PC-3 (cell line): ENCODE results near the gene TIMM44. TPM values are rescaled to one million over a fixed set of nuclear protein-coding genes. Genes with fewer than 3 reads are reported as not detected.

Experiments
- ATAC-seq: fragments of 200-7000 bp; cut with Tn5 transposase; 2 replicates; pipeline ENCODE4 v1.9.1; 2020; ENCODE audit warnings: mild to moderate bottlenecking, moderate library complexity
- BruUV-seq: library from RNA; stranded (reverse); fragments of 400-500 nt; replicated peaks from 2 replicates; lab custom pipeline; 2021; lab: Mats Ljungman, UMichigan
- CTCF ChIA-PET: fragments of 300-600 bp; sonication (Branson Sonifier 250); formaldehyde crosslinking; loops from one replicate; lab custom pipeline; 2022; ENCODE audit warnings: antibody characterized with exemption; lab: Charles Lee
- POLR2A ChIA-PET: fragments of 300-600 bp; sonication (Branson Sonifier 250); formaldehyde crosslinking; loops from one replicate; lab custom pipeline; 2022; ENCODE audit warnings: antibody characterized with exemption; ENCODE audit not compliant: unreplicated experiment; lab: Charles Lee
- DNase-seq: peaks from one replicate; pipeline ENCODE4 v3.0.0-alpha.2; 2015
- H2AFZ ChIP-seq: fragments of 300-600 bp; sonication (generic); 2 replicates; pipeline ENCODE4 v1.6.0; 2016; ENCODE audit warnings: antibody characterized with exemption, low read length
- H3F3A ChIP-seq: fragments of 300-600 bp; sonication (generic); one replicate; pipeline ENCODE4 v1.6.0; 2017; ENCODE audit warnings: antibody characterized with exemption, low read length, control low read depth, mild to moderate bottlenecking; ENCODE audit not compliant: unreplicated experiment
- H3K27ac ChIP-seq: fragments of 300-600 bp; sonication (generic); 2 replicates; pipeline ENCODE4 v1.5.1; 2016; ENCODE audit warnings: mild to moderate bottlenecking, low read length
- H3K27me3 ChIP-seq: fragments of 300-600 bp; sonication (generic); 2 replicates; pipeline ENCODE4 v1.6.1; 2016; ENCODE audit warnings: low read length, mixed read lengths
- H3K36me3 ChIP-seq: fragments of 300-600 bp; sonication (generic); 2 replicates; pipeline ENCODE4 v1.6.1; 2016; ENCODE audit warnings: low read depth, mixed run types, low read length, mixed read lengths
- H3K4me1 ChIP-seq: fragments of 300-600 bp; sonication (generic); 2 replicates; pipeline ENCODE4 v1.5.1; 2016; ENCODE audit warnings: low read length; ENCODE audit not compliant: insufficient read depth
- H3K4me2 ChIP-seq: fragments of 300-600 bp; sonication (generic); 2 replicates; pipeline ENCODE4 v1.6.0; 2016; ENCODE audit warnings: low read length
- H3K4me3 ChIP-seq: fragments of 300-600 bp; sonication (generic); 2 replicates; pipeline ENCODE4 v1.5.1; 2016; ENCODE audit warnings: mild to moderate bottlenecking, low read length, mixed read lengths
- H3K79me2 ChIP-seq: fragments of 300-600 bp; sonication (generic); 2 replicates; pipeline ENCODE4 v1.6.1; 2017; ENCODE audit warnings: low read length, mixed read lengths
- H3K9ac ChIP-seq: fragments of 300-600 bp; sonication (generic); 2 replicates; pipeline ENCODE4 v1.6.0; 2016; ENCODE audit warnings: mild to moderate bottlenecking, low read length
- H3K9me2 ChIP-seq: fragments of 300-600 bp; sonication (generic); replicated peaks from 2 replicates; pipeline ENCODE4 v1.6.1; 2016; ENCODE audit warnings: mixed run types, low read length, mixed read lengths
- H3K9me3 ChIP-seq: fragments of 300-600 bp; sonication (generic); 2 replicates; pipeline ENCODE4 v1.6.1; 2016; ENCODE audit warnings: low read length, mixed read lengths
- H4K20me1 ChIP-seq: fragments of 300-600 bp; sonication (generic); 2 replicates; pipeline ENCODE4 v1.6.1; 2016; ENCODE audit warnings: low read length, mixed read lengths
- EZH2 ChIP-seq: fragments of 300-600 bp; sonication (generic); IDR thresholded peaks from one replicate; pipeline ENCODE4 v1.6.1; 2017; ENCODE audit warnings: antibody characterized with exemption, mild to moderate bottlenecking, low read length; ENCODE audit not compliant: unreplicated experiment
- EZH2phosphoT487 ChIP-seq: fragments of 300-600 bp; sonication (generic); IDR thresholded peaks from 2 replicates; pipeline ENCODE4 v1.6.1; 2018; ENCODE audit warnings: mild to moderate bottlenecking, antibody characterized with exemption, low read length, borderline replicate concordance
- intact Hi-C: fragments of 100-400 bp; cut with micrococcal nuclease; formaldehyde crosslinking; loops from 2 replicates; pipeline ENCODE4 v1.9.0; 2023
- total RNA-seq: library from RNA; depleted of rRNA; stranded (reverse); fragments of >200 nt; gene quantifications from 2 replicates; pipeline ENCODE4 v1.2.3, GENCODE V29; 2014
- TF ChIP-seq, protein P1 (sequence below): fragments of 300-600 bp; sonication (generic); conservative IDR thresholded peaks from 2 replicates; pipeline ENCODE4 v1.5.1; 2017; ENCODE audit warnings: antibody characterized with exemption, low read depth, mild to moderate bottlenecking, low read length

The TIMM44 gene
- total RNA-seq, 1 experiment from 2014 or later: 191 TPM

DNA sequence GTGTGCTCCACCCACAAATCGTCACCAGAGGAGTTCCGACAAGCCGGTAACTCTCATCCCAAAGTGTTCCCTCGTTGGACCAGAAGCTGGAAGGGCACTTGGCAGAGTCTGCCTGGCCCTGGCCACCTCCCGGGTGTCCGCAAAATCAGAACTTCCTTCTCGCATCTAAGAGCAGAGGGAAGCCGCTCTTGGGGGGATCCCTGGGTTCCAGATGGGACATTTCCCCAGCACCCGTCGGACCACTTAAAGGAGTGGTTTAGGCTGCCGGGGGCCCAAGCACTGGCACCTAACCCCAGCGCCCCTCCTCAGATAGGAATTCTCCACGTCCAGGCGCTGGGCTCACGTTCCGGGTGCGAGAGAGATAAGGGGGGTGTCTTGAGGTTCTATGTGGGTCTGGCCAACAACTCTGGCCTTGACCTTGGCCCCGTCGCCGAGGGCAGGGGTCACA lies 40.6 kb downstream of the TIMM44 start:
- H3K9me2 ChIP-seq: no peaks in the 10 kb centered on the region
- H3K27ac ChIP-seq: peak overlapping the region; percentile 65
- H3K9ac ChIP-seq: peak overlapping the region; percentile 89
- intact Hi-C loops: loop anchor here (1.0 to 5.0 kb wide), 5 partner anchors 14 to 624 kb away; partner anchors contain the start of genes LRRC8E and SNAPC2
- peaks cover 20% of the 10 kb centered on the region for H3K4me1 ChIP-seq
- CTCF ChIA-PET: interaction anchor here (0.5 to 2.0 kb wide), 5 partner anchors 15 to 103 kb away, joined by 5 to 23 read pairs (median 7); partner anchors contain the start of gene SNAPC2
- TF ChIP-seq EZH2phosphoT487 (no peak), EZH2 (no peak)
- TF ChIP-seq, protein P1, sequence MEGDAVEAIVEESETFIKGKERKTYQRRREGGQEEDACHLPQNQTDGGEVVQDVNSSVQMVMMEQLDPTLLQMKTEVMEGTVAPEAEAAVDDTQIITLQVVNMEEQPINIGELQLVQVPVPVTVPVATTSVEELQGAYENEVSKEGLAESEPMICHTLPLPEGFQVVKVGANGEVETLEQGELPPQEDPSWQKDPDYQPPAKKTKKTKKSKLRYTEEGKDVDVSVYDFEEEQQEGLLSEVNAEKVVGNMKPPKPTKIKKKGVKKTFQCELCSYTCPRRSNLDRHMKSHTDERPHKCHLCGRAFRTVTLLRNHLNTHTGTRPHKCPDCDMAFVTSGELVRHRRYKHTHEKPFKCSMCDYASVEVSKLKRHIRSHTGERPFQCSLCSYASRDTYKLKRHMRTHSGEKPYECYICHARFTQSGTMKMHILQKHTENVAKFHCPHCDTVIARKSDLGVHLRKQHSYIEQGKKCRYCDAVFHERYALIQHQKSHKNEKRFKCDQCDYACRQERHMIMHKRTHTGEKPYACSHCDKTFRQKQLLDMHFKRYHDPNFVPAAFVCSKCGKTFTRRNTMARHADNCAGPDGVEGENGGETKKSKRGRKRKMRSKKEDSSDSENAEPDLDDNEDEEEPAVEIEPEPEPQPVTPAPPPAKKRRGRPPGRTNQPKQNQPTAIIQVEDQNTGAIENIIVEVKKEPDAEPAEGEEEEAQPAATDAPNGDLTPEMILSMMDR: no peak
- BruUV-seq: TSS peak; percentile 88
- no peaks in the 10 kb centered on the region for H3K9me3 ChIP-seq
- no peaks in the 10 kb centered on the region for H3K27me3 ChIP-seq
- H3K36me3 ChIP-seq: peaks cover 12% of the 10 kb centered on the region
- DNase-seq (peak; percentile 35), ATAC-seq (peak; percentile 4)
- peak overlapping the region; percentile 77 for H2AFZ ChIP-seq
- H3K4me3 ChIP-seq: peak overlapping the region; percentile 75
- H4K20me1 ChIP-seq: 0 out of 2 replicates have a peak, but pooled peaks cover 3% of the 10 kb centered on the region
- peaks cover 11% of the 10 kb centered on the region for H3F3A ChIP-seq
- peaks cover 46% of the 10 kb centered on the region for H3K79me2 ChIP-seq
- peak overlapping the region; percentile 98 for H3K4me2 ChIP-seq
- POLR2A ChIA-PET: interaction anchor here (0.6 to 1.0 kb wide), 3 partner anchors 9 to 33 kb away, joined by 3 to 4 read pairs (median 3); no protein-coding TSS in a partner anchor

DNA sequence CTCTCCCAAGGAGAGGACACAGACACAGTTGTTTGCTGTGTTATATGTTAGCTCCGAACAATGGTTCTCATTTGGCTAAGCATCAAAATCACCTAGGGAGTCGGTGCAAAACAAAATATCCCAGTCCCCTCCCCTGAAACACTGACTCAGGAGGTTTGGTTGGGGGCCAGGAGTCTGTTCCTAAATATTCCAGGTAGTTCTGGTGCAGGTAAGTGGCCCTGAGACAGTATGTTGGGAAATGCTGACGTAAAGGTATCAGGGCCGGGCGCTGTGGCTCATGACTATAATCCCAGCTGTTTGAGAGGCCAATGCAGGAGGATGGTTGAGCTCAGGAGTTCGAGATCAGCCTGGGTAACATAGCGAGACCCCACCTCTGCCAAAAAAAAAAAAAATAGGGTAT lies 42.1 kb downstream of the TIMM44 start:
- H3K27ac ChIP-seq: no peak overlapping the region
- no peak for TF ChIP-seq EZH2phosphoT487
- TF ChIP-seq, protein P1: no peak
- no peak for TF ChIP-seq EZH2
- no peaks in the 10 kb centered on the region for H3K27me3 ChIP-seq
- intact Hi-C loops: loop anchor here (5.0 kb wide), 1 partner anchor 626 kb away; no protein-coding TSS in a partner anchor
- no peak overlapping the region for H2AFZ ChIP-seq
- peaks cover 32% of the 10 kb centered on the region for H3K79me2 ChIP-seq
- H4K20me1 ChIP-seq: no peaks in the 10 kb centered on the region
- H3K9ac ChIP-seq: no peak overlapping the region
- peaks cover 20% of the 10 kb centered on the region for H3K4me1 ChIP-seq
- H3F3A ChIP-seq: peaks cover 11% of the 10 kb centered on the region
- BruUV-seq: no TSS peak
- DNase-seq (no peak), ATAC-seq (no peak)
- H3K9me2 ChIP-seq: no peaks in the 10 kb centered on the region
- no peaks in the 10 kb centered on the region for H3K9me3 ChIP-seq
- no peak overlapping the region for H3K4me2 ChIP-seq
- no peak overlapping the region for H3K4me3 ChIP-seq
- peaks cover 15% of the 10 kb centered on the region for H3K36me3 ChIP-seq
- ChIA-PET CTCF (interaction anchor here (0.7 kb wide), 1 partner anchor 215 kb away, joined by 3 read pairs; no protein-coding TSS in a partner anchor), POLR2A (interaction anchor here (0.6 to 0.7 kb wide), 2 partner anchors 12 to 30 kb away, joined by 4 to 16 read pairs; no protein-coding TSS in a partner anchor)

DNA sequence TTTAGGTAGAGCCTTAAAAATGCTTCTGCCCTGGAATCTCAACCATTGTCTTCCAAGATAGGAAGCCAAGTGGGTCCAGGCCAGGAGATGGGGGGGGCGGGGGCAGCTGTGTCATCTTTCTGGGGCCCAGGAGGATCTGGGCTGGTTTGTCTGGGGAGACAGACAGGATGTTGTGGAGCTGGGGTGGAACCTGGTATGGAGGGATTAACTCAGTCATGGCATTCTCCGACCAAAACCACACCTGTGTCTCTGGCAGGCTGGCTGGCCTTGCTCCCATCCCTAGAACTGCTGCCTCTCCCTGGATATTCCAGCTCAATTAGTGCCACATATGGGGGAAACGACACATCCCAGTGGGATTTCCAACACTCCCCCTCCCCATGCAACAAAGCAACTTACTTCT lies 42.5 kb downstream of the TIMM44 start:
- no peak for DNase-seq
- no peak overlapping the region for H3K9ac ChIP-seq
- H2AFZ ChIP-seq: no peak overlapping the region
- H3K4me1 ChIP-seq: peaks cover 20% of the 10 kb centered on the region
- H3K4me2 ChIP-seq: no peak overlapping the region
- no peaks in the 10 kb centered on the region for H4K20me1 ChIP-seq
- peaks cover 11% of the 10 kb centered on the region for H3F3A ChIP-seq
- H3K9me3 ChIP-seq: no peaks in the 10 kb centered on the region
- intact Hi-C loops: loop anchor here (5.0 kb wide), 1 partner anchor 626 kb away; no protein-coding TSS in a partner anchor
- BruUV-seq: no TSS peak
- CTCF ChIA-PET: no interaction called here
- no peaks in the 10 kb centered on the region for H3K27me3 ChIP-seq
- ATAC-seq: no peak
- H3K9me2 ChIP-seq: no peaks in the 10 kb centered on the region
- peaks cover 28% of the 10 kb centered on the region for H3K79me2 ChIP-seq
- H3K36me3 ChIP-seq: peaks cover 15% of the 10 kb centered on the region
- no peak overlapping the region for H3K4me3 ChIP-seq
- H3K27ac ChIP-seq: no peak overlapping the region
- POLR2A ChIA-PET: interaction anchor here (0.5 to 0.7 kb wide), 3 partner anchors 12 to 31 kb away, joined by 4 to 16 read pairs (median 4); no protein-coding TSS in a partner anchor
- no peak for TF ChIP-seq EZH2phosphoT487
- no peak for TF ChIP-seq EZH2
- TF ChIP-seq, protein P1: no peak
